ENCODE measurements around the gene ARL4C. TPM values are rescaled to one million over a fixed set of nuclear protein-coding genes. Genes with fewer than 3 reads are reported as not detected.

Gene ARL4C
- total RNA-seq, 1 experiment from 2014 or later = 42.6 TPM

DNA sequence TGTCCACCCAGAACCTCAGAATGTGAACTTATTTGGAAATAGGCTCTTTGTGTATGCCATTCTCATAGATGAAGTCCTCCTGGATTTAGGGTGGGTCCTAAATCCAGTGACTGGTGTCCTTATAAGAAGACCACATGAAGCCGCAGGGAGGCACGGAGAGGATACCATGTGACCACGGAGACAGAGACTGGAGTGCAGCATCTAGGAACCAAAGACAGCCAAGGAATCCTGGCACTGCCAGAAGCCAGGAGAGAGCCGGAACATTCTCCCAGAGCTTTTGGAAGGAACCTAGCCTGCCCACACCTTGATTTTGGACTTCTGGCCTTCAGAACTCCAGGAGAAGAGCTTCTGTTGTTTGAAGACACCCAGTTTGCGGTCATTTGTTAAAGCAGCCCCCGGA, 49.7 kb downstream of the ARL4C start:
- DNase-seq (ENCODE audit: low read depth) = no peak

GRCh38 chr2:234446404-234447076, 50.3 kb downstream of the ARL4C start:
- DNase-seq (ENCODE audit: low read depth) = no peak

DNA sequence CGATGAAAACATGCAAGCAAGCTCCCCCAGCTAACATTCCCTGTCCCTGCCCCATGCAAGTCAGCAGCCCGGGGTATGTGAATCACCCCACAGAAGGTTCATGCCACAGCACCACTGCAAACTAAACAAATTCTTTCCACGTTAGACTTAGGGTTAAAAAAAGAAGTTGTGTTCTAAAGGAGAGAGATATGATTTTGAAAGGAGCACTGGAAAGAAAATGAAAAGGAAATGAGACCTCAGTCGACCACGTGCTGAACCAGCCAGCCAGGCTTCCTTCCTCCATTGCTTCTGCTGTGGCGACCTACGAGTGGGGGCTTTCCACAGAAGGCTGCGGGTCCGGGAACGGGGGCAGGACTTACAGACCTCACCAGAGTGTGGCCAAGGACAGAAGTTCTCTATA, 52.0 kb downstream of the ARL4C start:
- DNase-seq (ENCODE audit: low read depth) = peak; percentile 30

- DNase-seq (ENCODE audit: low read depth) = no peak
Observed at GRCh38 chr2:234444242-234444730, 52.6 kb downstream of the ARL4C start.

All from Daoy (cell line).